GM19025 (cell line): Measurements from ENCODE around the gene CDH18.

Experiments
- ATAC-seq: cut with Tn5 transposase; IDR thresholded peaks from one replicate; pipeline ENCODE4 v1.9.1; 2021; ENCODE audit warnings: mild to moderate bottlenecking, low read depth, moderate library complexity; ENCODE audit not compliant: unreplicated experiment

The CDH18 gene

GRCh38 chr5:19987612-19988361 is at the start of gene CDH18:
Gene CDH18 (minus strand): TSS chr5:19988200. CDS start chr5:19838986, 149,214 bp downstream.
- no peak for ATAC-seq

GRCh38 chr5:20034717-20035116 is 46.7 kb upstream of the CDH18 start:
- ATAC-seq = no peak

- ATAC-seq = no peak
Measured at GRCh38 chr5:20033881-20034280, 45.9 kb upstream of the CDH18 start.

GRCh38 chr5:20032896-20033295 is 44.9 kb upstream of the CDH18 start:
- no peak for ATAC-seq

GRCh38 chr5:20030125-20030524 is 42.1 kb upstream of the CDH18 start:
- no peak for ATAC-seq

- no peak for ATAC-seq
Measured at GRCh38 chr5:20029266-20029665, 41.3 kb upstream of the CDH18 start.

GRCh38 chr5:20028506-20028905 is 40.5 kb upstream of the CDH18 start:
- ATAC-seq = no peak

- no peak for ATAC-seq
Measured at GRCh38 chr5:20023686-20024180, 35.7 kb upstream of the CDH18 start.

- ATAC-seq = no peak
Measured at GRCh38 chr5:20020247-20020646, 32.2 kb upstream of the CDH18 start.

- no peak for ATAC-seq
Measured at GRCh38 chr5:20017021-20017420, 29.0 kb upstream of the CDH18 start.

- no peak for ATAC-seq
Measured at GRCh38 chr5:20000416-20000815, 12.4 kb upstream of the CDH18 start.

- ATAC-seq = no peak
Measured at GRCh38 chr5:19988457-19988856, 457 bp upstream of the CDH18 start.

- ATAC-seq = no peak
Measured at GRCh38 chr5:19986806-19987205, 1.2 kb downstream of the CDH18 start.

- no peak for ATAC-seq
Measured at GRCh38 chr5:19986031-19986619, 1.9 kb downstream of the CDH18 start.

- ATAC-seq = no peak
Measured at GRCh38 chr5:19978476-19978875, 9.5 kb downstream of the CDH18 start.

- ATAC-seq = no peak
Measured at GRCh38 chr5:19977099-19977498, 10.9 kb downstream of the CDH18 start.

GRCh38 chr5:19975795-19976194 is 12.2 kb downstream of the CDH18 start:
- ATAC-seq = no peak

- ATAC-seq = no peak
Measured at GRCh38 chr5:19960451-19960850, 27.5 kb downstream of the CDH18 start.

GRCh38 chr5:19959830-19960384 is 28.1 kb downstream of the CDH18 start:
- ATAC-seq = no peak

- no peak for ATAC-seq
Measured at GRCh38 chr5:19950897-19951296, 37.1 kb downstream of the CDH18 start.

- no peak for ATAC-seq
Measured at GRCh38 chr5:19940192-19940591, 47.8 kb downstream of the CDH18 start.

GRCh38 chr5:19930451-19930850 is 57.5 kb downstream of the CDH18 start:
- ATAC-seq = no peak
